Endothelial cell of umbilical vein (primary cell): ENCODE data around the gene KCNH6. TPM values are rescaled to one million over a fixed set of nuclear protein-coding genes. Genes with fewer than 3 reads are reported as not detected.

Source experiments
- BruUV-seq: library from RNA; stranded (reverse); fragments of 400-500 nt; replicated peaks from 2 replicates; lab custom pipeline; 2021; lab: Mats Ljungman, UMichigan
- CTCF ChIA-PET: fragments of 300-600, 350-600 bp; sonication (Branson Sonifier 250); formaldehyde crosslinking; loops from one replicate; lab custom pipeline; 2021; ENCODE audit warnings: antibody characterized with exemption, inconsistent platforms; lab: Charles Lee
- POLR2A ChIA-PET: fragments of 300-600, 350-600 bp; sonication (Branson Sonifier 250); formaldehyde crosslinking; loops from one replicate; lab custom pipeline; 2021; ENCODE audit warnings: antibody characterized with exemption, inconsistent platforms; lab: Charles Lee
- DNase-seq: peaks from one replicate; pipeline ENCODE4 v3.0.0-alpha.2; 2011; ENCODE audit warnings: low read depth, low spot score
- FAIRE-seq: peaks from 2 replicates; lab custom pipeline; 2011; peaks lifted over from hg19 to GRCh38; lab: Jason Lieb, UNC
- H2AFZ ChIP-seq: 2 replicates; pipeline ENCODE4 v1.6.0; 2012; ENCODE audit warnings: low read depth, low read length, control low read depth, inconsistent platforms
- H3K27ac ChIP-seq: 2 replicates; pipeline ENCODE4 v1.5.1; 2011; ENCODE audit warnings: low read depth, mild to moderate bottlenecking, control low read depth, low read length, moderate library complexity; ENCODE audit not compliant: insufficient read depth
- H3K27me3 ChIP-seq, 2 experiments: 2 replicates each; pipeline versions ENCODE4 v1.6.0 to v1.6.1; 2011; ENCODE audit warnings: low read length in 2 of 2, mixed read lengths in 1 of 2; ENCODE audit not compliant: control insufficient read depth in 2 of 2, insufficient read depth in 2 of 2
- H3K36me3 ChIP-seq, 2 experiments: 2 replicates in 1 of 2; 3 replicates in 1 of 2; pipeline ENCODE4 v1.5.1; 2011; ENCODE audit warnings: low read length in 2 of 2, mild to moderate bottlenecking in 1 of 2, moderate library complexity in 1 of 2; ENCODE audit not compliant: control insufficient read depth in 2 of 2, insufficient read depth in 2 of 2; ENCODE audit errors: extremely low read depth in 1 of 2
- H3K4me1 ChIP-seq: 3 replicates; pipeline ENCODE4 v1.5.1; 2011; ENCODE audit warnings: mild to moderate bottlenecking, low read length; ENCODE audit not compliant: control insufficient read depth, insufficient read depth; ENCODE audit errors: extremely low read depth
- H3K4me2 ChIP-seq: 2 replicates; pipeline ENCODE4 v1.6.1; 2011; ENCODE audit warnings: low read length, control low read depth, mixed read lengths; ENCODE audit not compliant: insufficient read depth
- H3K4me3 ChIP-seq, 3 experiments: fragments of 200-600 bp in 1 of 3; sonication (generic), shearing (Covaris generic) in 1 of 3; replicated peaks in 1 of 3; 2 replicates each; pipeline ENCODE4 v1.5.1; 2011 to 2016; ENCODE audit warnings: control low read depth in 3 of 3, low read length in 3 of 3, mild to moderate bottlenecking in 2 of 3, inconsistent platforms in 1 of 3, low read depth in 1 of 3, moderate library complexity in 1 of 3; ENCODE audit not compliant: insufficient read depth in 1 of 3
- H3K79me2 ChIP-seq: 2 replicates; pipeline ENCODE4 v1.6.0; 2012; ENCODE audit warnings: low read length, inconsistent platforms; ENCODE audit not compliant: control insufficient read depth, insufficient read depth
- H3K9ac ChIP-seq: replicated peaks from 2 replicates; pipeline ENCODE3; 2011; ENCODE audit warnings: low read length, control low read depth; ENCODE audit not compliant: insufficient read depth; ENCODE audit errors: extremely low read depth
- H3K9me1 ChIP-seq: replicated peaks from 3 replicates; pipeline ENCODE4 v1.6.0; 2011; ENCODE audit warnings: mild to moderate bottlenecking, low read length; ENCODE audit not compliant: control insufficient read depth, insufficient read depth; ENCODE audit errors: extremely low read depth
- H3K9me3 ChIP-seq: replicated peaks from 2 replicates; pipeline ENCODE4 v1.5.1; 2012; ENCODE audit warnings: low read length, inconsistent platforms; ENCODE audit not compliant: control insufficient read depth, insufficient read depth
- H4K20me1 ChIP-seq: replicated peaks from 2 replicates; pipeline ENCODE3; 2011; ENCODE audit warnings: mild to moderate bottlenecking, low read length; ENCODE audit not compliant: control insufficient read depth, insufficient read depth; ENCODE audit errors: extremely low read depth
- EZH2 ChIP-seq: IDR thresholded peaks from 2 replicates; pipeline ENCODE4 v1.6.1; 2012; ENCODE audit warnings: borderline replicate concordance, low read depth, mild to moderate bottlenecking, moderate library complexity, low read length, inconsistent platforms; ENCODE audit not compliant: severe bottlenecking
- FOS ChIP-seq: IDR thresholded peaks from 2 replicates; pipeline ENCODE4 v1.6.1; 2011; ENCODE audit warnings: mild to moderate bottlenecking, low read length, moderate library complexity, borderline replicate concordance; ENCODE audit not compliant: insufficient read depth
- GATA2 ChIP-seq: IDR thresholded peaks from 2 replicates; pipeline ENCODE4 v1.7.0; 2011; ENCODE audit warnings: low read depth, mild to moderate bottlenecking, moderate library complexity, mixed read lengths, low read length; ENCODE audit not compliant: insufficient read length, insufficient read depth
- JUN ChIP-seq: IDR thresholded peaks from 2 replicates; pipeline ENCODE4 v1.6.1; 2011; ENCODE audit warnings: borderline replicate concordance, low read depth; ENCODE audit not compliant: insufficient read length, insufficient read depth
- MYC ChIP-seq: IDR thresholded peaks from one replicate; pipeline ENCODE4 v1.6.1; 2011; ENCODE audit warnings: mild to moderate bottlenecking, low read depth, low read length
- POLR2A ChIP-seq: IDR thresholded peaks from 2 replicates; pipeline ENCODE4 v1.6.1; 2012; ENCODE audit warnings: low read depth, mild to moderate bottlenecking, control low read depth, low read length
- POLR2AphosphoS5 ChIP-seq: IDR thresholded peaks from 2 replicates; pipeline ENCODE4 v1.6.1; 2012; ENCODE audit warnings: low read depth, mild to moderate bottlenecking, control low read depth, low read length, moderate library complexity; ENCODE audit not compliant: insufficient read depth
- dilution Hi-C: fragments of 300-500 bp; cut with MboI; formaldehyde crosslinking; loops from one replicate; pipeline ENCODE4 v1.15.0; 2019; ENCODE audit warnings: low sequenced_read_pairs; ENCODE audit not compliant: extremely low pct_ligation_motif_present
- intact Hi-C: fragments of 100-400 bp; cut with micrococcal nuclease; formaldehyde crosslinking; loops from one replicate; pipeline ENCODE4 v1.10.0; 2022
- polyA plus RNA-seq, 4 experiments: library from polyadenylated mRNA; depleted of rRNA in 3 of 4; stranded (reverse) in 3 of 4; unstranded in 1 of 4; fragments of >200 nt; gene quantifications; 2 replicates each; pipeline versions ENCODE4 v1.2.1 to v1.2.3, GENCODE V29; 2011 to 2012; ENCODE audit warnings: missing spikeins in 1 of 4
- total RNA-seq: library from RNA; stranded (reverse); gene quantifications from 2 replicates; pipeline ENCODE4 v1.2.3, GENCODE V29; 2021
- TF ChIP-seq, protein P1 (sequence below), 2 donors: IDR thresholded peaks; 1 replicate in 1 of 2; 2 replicates in 1 of 2; pipeline ENCODE4 v1.5.1; 2011; ENCODE audit warnings: low read length in 2 of 2, mild to moderate bottlenecking in 2 of 2, moderate library complexity in 2 of 2, control low read depth in 1 of 2, inconsistent platforms in 1 of 2, low read depth in 1 of 2; ENCODE audit not compliant: insufficient read depth in 1 of 2; ENCODE audit errors: extremely low read depth in 1 of 2
- TF ChIP-seq, protein P2 (sequence below): IDR thresholded peaks from 2 replicates; pipeline ENCODE4 v1.6.1; 2011; ENCODE audit not compliant: insufficient read depth, insufficient read length

The KCNH6 gene
- total and polyA plus RNA-seq, 2 donors (not counting 3 experiments of a cell fraction or from before 2014, with no cell fraction given) = 0.07 TPM; not detected in 1

DNA sequence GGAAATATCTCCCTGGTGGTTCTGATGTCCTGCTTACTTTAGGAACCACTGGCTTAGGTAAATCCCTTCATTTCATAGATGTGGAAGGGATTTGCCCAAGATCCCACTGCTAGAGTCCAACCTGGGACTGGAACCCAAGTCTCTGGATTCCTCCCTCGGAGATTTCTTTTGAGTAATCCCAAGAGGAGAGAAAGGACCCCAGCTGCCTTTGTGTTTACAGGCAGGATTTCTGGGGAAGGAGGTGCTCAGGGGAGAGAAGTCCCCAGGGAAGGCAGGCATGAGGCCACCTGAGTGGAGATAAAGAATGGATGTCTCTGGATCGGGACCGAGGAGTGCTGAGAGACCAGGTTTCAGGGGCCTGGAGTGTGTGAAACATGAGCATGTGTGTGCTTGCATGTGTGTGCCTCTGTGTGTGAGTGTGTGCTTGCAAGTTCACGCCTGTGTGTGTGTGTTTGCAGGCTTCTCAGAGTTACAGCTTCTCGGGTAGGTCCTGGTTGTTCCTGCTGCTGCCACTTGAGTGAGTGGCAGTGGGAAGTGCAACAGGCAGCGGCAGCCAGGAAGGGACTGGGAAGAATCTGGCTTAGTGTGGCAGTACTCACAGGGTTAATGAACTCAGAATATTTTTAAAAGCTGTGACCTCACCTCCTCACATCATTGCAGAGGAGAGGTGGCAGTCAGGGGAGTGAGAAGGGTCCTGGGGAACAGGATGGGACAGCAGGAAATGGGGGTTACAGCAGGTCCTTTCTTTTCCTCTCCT, 2.2 kb downstream of the KCNH6 start:
- TF ChIP-seq, protein P1, sequence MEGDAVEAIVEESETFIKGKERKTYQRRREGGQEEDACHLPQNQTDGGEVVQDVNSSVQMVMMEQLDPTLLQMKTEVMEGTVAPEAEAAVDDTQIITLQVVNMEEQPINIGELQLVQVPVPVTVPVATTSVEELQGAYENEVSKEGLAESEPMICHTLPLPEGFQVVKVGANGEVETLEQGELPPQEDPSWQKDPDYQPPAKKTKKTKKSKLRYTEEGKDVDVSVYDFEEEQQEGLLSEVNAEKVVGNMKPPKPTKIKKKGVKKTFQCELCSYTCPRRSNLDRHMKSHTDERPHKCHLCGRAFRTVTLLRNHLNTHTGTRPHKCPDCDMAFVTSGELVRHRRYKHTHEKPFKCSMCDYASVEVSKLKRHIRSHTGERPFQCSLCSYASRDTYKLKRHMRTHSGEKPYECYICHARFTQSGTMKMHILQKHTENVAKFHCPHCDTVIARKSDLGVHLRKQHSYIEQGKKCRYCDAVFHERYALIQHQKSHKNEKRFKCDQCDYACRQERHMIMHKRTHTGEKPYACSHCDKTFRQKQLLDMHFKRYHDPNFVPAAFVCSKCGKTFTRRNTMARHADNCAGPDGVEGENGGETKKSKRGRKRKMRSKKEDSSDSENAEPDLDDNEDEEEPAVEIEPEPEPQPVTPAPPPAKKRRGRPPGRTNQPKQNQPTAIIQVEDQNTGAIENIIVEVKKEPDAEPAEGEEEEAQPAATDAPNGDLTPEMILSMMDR (IDR thresholded peaks at IDR 0.05; ENCODE audit: extremely low read depth in 1 of 2, insufficient read depth in 1 of 2, low read depth in 1 of 2, low read length in 2 of 2) = no peak
- TF ChIP-seq GATA2 (no peak), POLR2A (no peak), FOS (no peak), JUN (no peak), EZH2 (no peak), MYC (no peak), POLR2AphosphoS5 (no peak)
- TF ChIP-seq, protein P2, sequence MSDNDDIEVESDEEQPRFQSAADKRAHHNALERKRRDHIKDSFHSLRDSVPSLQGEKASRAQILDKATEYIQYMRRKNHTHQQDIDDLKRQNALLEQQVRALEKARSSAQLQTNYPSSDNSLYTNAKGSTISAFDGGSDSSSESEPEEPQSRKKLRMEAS = no peak
- Histone ChIP-seq H3K9ac (no peak overlapping the region), H3K4me3 (no peak overlapping the region), H2AFZ (no peak overlapping the region), H3K79me2 (no peaks in the 10 kb centered on the region), H3K27me3 (peaks cover 3 to 10% of the 10 kb centered on the region in 2 experiments), H3K4me1 (peaks cover 4% of the 10 kb centered on the region), H3K9me1 (no peaks in the 10 kb centered on the region), H4K20me1 (no peaks in the 10 kb centered on the region), H3K9me3 (no peaks in the 10 kb centered on the region), H3K4me2 (no peak overlapping the region), H3K36me3 (no peaks in the 10 kb centered on the region), H3K27ac (no peak overlapping the region)
- no peak for FAIRE-seq
- intact Hi-C loops = no loop called here
- dilution Hi-C loops = no loop called here
- CTCF ChIA-PET = interaction anchor here (1.4 kb wide), 1 partner anchor 100 kb away, joined by 9 read pairs; no protein-coding TSS in a partner anchor
- POLR2A ChIA-PET = no interaction called here
- DNase-seq = no peak
- no TSS peak for BruUV-seq
